SU-DHL-6 (cell line): ENCODE measurements around the gene PGRMC2.

Source experiments
- H2AFZ ChIP-seq: fragments of 200-600 bp; sonication (generic); 2 replicates; pipeline ENCODE4 v1.6.1; 2014; ENCODE audit warnings: low read depth, mild to moderate bottlenecking, moderate library complexity, mixed read lengths, antibody characterized with exemption, low read length; ENCODE audit not compliant: severe bottlenecking
- H3F3A ChIP-seq: fragments of 200-600 bp; shearing (Covaris generic); 2 replicates; pipeline ENCODE4 v1.6.0; 2016; ENCODE audit warnings: antibody characterized with exemption, mild to moderate bottlenecking; ENCODE audit not compliant: insufficient read depth
- H3K27ac ChIP-seq: fragments of 200-600 bp; sonication (generic); 2 replicates; pipeline ENCODE4 v1.5.1; 2016; ENCODE audit warnings: low read depth, mild to moderate bottlenecking, low read length, moderate library complexity, mixed read lengths
- H3K27me3 ChIP-seq: fragments of 200-600 bp; sonication (generic), shearing (Covaris generic); 2 replicates; pipeline ENCODE4 v1.6.0; 2014; ENCODE audit warnings: mild to moderate bottlenecking, low read length
- H3K36me3 ChIP-seq: fragments of 200-600 bp; sonication (generic); 2 replicates; pipeline ENCODE4 v1.6.1; 2014; ENCODE audit warnings: mild to moderate bottlenecking, low read length, mixed read lengths
- H3K4me2 ChIP-seq: fragments of 300-600, 200-600 bp; shearing (Covaris generic), sonication (generic); 2 replicates; pipeline ENCODE4 v1.6.0; 2014; ENCODE audit warnings: low read length, low read depth, mild to moderate bottlenecking; ENCODE audit not compliant: poor library complexity, severe bottlenecking
- H3K4me3 ChIP-seq: fragments of 200-600 bp; sonication (generic); 2 replicates; pipeline ENCODE4 v1.5.1; 2014; ENCODE audit warnings: antibody characterized with exemption, low read length, mild to moderate bottlenecking, mixed read lengths; ENCODE audit not compliant: insufficient read depth, poor library complexity, severe bottlenecking
- H3K79me2 ChIP-seq: fragments of 200-600 bp; sonication (generic); 2 replicates; pipeline ENCODE4 v1.6.1; 2014; ENCODE audit warnings: mild to moderate bottlenecking, low read length, moderate library complexity; ENCODE audit not compliant: insufficient read depth
- H3K9ac ChIP-seq: fragments of 200-600 bp; sonication (generic); 2 replicates; pipeline ENCODE4 v1.7.0; 2014; ENCODE audit warnings: mild to moderate bottlenecking, low read length
- H3K9me2 ChIP-seq: fragments of 200-600 bp; sonication (generic); replicated peaks from 2 replicates; pipeline ENCODE4 v1.6.1; 2014; ENCODE audit warnings: low read length; ENCODE audit not compliant: insufficient read depth
- H3K9me3 ChIP-seq: fragments of 200-600 bp; sonication (generic); 2 replicates; pipeline ENCODE4 v1.6.1; 2014; ENCODE audit warnings: low read length, mixed read lengths; ENCODE audit not compliant: insufficient read depth
- H4K20me1 ChIP-seq: fragments of 200-600 bp; sonication (generic); 2 replicates; pipeline ENCODE4 v1.6.1; 2014; ENCODE audit warnings: low read depth, mild to moderate bottlenecking, antibody characterized with exemption, low read length, moderate library complexity, mixed read lengths
- EZH2phosphoT487 ChIP-seq: fragments of 200-600 bp; sonication (generic), shearing (Covaris generic); conservative IDR thresholded peaks from 2 replicates; pipeline ENCODE4 v1.6.1; 2018; ENCODE audit warnings: mild to moderate bottlenecking, antibody characterized with exemption, low read length, moderate library complexity, mixed read lengths
- TF ChIP-seq, protein P1 (sequence below): fragments of 200-600 bp; sonication (generic); IDR thresholded peaks from one replicate; pipeline ENCODE4 v1.5.1; 2017; ENCODE audit warnings: antibody characterized with exemption, mild to moderate bottlenecking, low read length, moderate library complexity; ENCODE audit not compliant: insufficient read depth, poor library complexity, severe bottlenecking

Gene PGRMC2

DNA sequence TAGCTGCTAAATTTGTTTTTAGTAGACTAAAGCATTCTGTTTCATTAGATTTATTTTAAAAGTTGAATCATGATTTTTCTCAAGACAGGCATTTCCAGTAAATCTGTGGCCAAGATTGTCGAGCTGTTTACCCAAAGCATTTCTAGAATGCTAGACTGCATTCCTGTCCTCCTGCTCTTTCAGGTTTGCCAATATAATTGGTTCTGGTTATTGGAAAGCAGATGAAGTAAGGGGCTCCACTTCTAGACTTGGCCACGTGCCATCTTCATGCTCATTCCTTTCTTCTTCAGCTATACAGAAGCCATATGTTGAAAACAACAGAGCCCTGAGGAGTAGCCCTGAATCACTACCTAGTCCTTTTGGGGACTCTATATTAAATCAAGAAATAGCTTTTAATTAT lies 62.5 kb downstream of the PGRMC2 start:
- no peaks in the 10 kb centered on the region for H3K79me2 ChIP-seq
- no peaks in the 10 kb centered on the region for H4K20me1 ChIP-seq
- no peaks in the 10 kb centered on the region for H3K36me3 ChIP-seq
- TF ChIP-seq, protein P1, sequence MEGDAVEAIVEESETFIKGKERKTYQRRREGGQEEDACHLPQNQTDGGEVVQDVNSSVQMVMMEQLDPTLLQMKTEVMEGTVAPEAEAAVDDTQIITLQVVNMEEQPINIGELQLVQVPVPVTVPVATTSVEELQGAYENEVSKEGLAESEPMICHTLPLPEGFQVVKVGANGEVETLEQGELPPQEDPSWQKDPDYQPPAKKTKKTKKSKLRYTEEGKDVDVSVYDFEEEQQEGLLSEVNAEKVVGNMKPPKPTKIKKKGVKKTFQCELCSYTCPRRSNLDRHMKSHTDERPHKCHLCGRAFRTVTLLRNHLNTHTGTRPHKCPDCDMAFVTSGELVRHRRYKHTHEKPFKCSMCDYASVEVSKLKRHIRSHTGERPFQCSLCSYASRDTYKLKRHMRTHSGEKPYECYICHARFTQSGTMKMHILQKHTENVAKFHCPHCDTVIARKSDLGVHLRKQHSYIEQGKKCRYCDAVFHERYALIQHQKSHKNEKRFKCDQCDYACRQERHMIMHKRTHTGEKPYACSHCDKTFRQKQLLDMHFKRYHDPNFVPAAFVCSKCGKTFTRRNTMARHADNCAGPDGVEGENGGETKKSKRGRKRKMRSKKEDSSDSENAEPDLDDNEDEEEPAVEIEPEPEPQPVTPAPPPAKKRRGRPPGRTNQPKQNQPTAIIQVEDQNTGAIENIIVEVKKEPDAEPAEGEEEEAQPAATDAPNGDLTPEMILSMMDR: no peak
- TF ChIP-seq EZH2phosphoT487: no peak
- H2AFZ ChIP-seq: no peak overlapping the region
- H3K27ac ChIP-seq: no peak overlapping the region
- no peaks in the 10 kb centered on the region for H3K9me3 ChIP-seq
- H3K9ac ChIP-seq: no peak overlapping the region
- no peaks in the 10 kb centered on the region for H3K27me3 ChIP-seq
- H3K9me2 ChIP-seq: no peaks in the 10 kb centered on the region
- H3K4me2 ChIP-seq: no peak overlapping the region
- no peaks in the 10 kb centered on the region for H3F3A ChIP-seq
- no peak overlapping the region for H3K4me3 ChIP-seq

GRCh38 chr4:128221586-128221985 lies 66.0 kb downstream of the PGRMC2 start:
- no peak for TF ChIP-seq EZH2phosphoT487
- TF ChIP-seq, protein P1: no peak
- H3K27me3 ChIP-seq: no peaks in the 10 kb centered on the region
- no peaks in the 10 kb centered on the region for H3K79me2 ChIP-seq
- H3K27ac ChIP-seq: no peak overlapping the region
- no peaks in the 10 kb centered on the region for H3K9me3 ChIP-seq
- no peaks in the 10 kb centered on the region for H3F3A ChIP-seq
- no peaks in the 10 kb centered on the region for H4K20me1 ChIP-seq
- H3K9me2 ChIP-seq: no peaks in the 10 kb centered on the region
- no peak overlapping the region for H3K9ac ChIP-seq
- H3K4me2 ChIP-seq: no peak overlapping the region
- no peak overlapping the region for H2AFZ ChIP-seq
- H3K4me3 ChIP-seq: no peak overlapping the region
- no peaks in the 10 kb centered on the region for H3K36me3 ChIP-seq

DNA sequence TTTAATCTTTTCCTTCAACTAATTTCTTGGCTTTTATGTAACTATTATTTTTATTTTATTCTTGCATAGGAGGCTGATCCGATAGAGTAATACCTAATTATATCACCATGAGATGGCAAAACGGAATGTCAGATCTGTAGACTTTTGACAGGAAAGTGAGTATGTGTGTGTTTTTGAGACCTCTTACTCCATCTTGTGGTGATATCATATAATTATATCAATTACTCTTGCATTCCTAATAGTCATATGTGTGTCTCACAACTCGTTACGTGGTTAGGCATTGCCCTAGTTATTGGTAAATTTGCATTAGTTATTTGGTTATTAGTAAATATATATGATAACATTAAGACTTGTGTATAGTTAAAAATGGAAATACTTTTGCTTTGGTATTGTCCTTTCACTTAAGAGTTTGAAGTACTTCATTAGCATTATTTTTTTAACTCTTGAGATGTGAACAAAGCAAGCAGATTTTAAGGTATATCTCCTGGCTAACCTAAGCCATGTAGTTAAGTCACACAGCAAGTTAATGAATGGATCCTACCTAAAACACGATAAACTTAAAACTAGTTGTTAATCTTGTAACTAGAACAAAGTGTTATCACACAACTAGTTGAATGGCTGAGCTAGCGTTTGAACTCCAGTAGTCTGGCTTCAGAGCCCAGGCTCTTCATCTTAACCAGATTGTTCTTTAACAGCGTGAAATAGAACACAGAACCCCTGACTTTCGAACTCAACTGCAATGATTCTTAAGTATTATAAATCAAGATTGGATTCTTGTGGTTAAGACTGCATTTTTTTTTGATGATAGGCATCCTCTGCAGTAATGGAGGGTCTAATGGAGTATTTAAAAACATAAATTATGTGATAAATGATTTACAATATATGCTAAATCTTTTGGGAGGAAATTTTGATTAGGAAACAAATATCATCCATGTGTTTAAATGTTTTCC lies 67.1 kb downstream of the PGRMC2 start:
- Histone ChIP-seq H4K20me1 (no peaks in the 10 kb centered on the region), H3K4me3 (no peak overlapping the region), H3K36me3 (no peaks in the 10 kb centered on the region), H3K79me2 (no peaks in the 10 kb centered on the region), H3K9me2 (no peaks in the 10 kb centered on the region), H3K27me3 (no peaks in the 10 kb centered on the region), H3K9me3 (no peaks in the 10 kb centered on the region), H3K27ac (no peak overlapping the region), H3K4me2 (no peak overlapping the region), H3F3A (no peaks in the 10 kb centered on the region), H2AFZ (no peak overlapping the region), H3K9ac (no peak overlapping the region)
- no peak for TF ChIP-seq EZH2phosphoT487
- TF ChIP-seq, protein P1: no peak
